C1 segment of cervical spinal cord (tissue), 14 donors: ENCODE data around the gene MAGI1.
"Not testable (repeated sequence)": the region's sequence is repeated elsewhere in the genome, so short reads cannot be mapped to it uniquely, and the experiment has no call there.

ENCODE experiments used
- DNase-seq, 14 donors: peaks; one replicate each; lab custom pipeline; 2025; lab: John Stamatoyannopoulos, UW

MAGI1 gene

DNA sequence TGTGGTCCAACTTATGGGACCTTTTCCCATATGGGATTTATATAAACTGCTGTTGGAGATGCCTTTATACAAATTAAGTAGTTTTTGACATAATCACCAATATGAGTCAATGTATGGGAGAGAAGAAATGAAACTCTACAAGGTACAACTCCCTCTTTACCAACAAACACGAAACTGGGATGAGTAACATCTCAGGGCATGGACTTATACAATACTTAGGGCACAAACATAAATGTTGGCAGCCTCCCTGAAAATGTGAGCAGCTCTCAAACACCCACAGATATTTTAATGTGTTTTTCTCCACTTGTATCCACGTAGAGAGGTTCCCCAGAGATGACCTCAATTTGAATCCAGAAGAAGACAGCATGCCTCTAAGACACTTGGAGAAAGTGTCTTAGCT, 161.6 kb downstream of the MAGI1 start:
- DNase-seq = no peak

- DNase-seq = no peak
These were observed 162.7 kb downstream of the MAGI1 start for GRCh38 chr3:65876028-65876420.

DNA sequence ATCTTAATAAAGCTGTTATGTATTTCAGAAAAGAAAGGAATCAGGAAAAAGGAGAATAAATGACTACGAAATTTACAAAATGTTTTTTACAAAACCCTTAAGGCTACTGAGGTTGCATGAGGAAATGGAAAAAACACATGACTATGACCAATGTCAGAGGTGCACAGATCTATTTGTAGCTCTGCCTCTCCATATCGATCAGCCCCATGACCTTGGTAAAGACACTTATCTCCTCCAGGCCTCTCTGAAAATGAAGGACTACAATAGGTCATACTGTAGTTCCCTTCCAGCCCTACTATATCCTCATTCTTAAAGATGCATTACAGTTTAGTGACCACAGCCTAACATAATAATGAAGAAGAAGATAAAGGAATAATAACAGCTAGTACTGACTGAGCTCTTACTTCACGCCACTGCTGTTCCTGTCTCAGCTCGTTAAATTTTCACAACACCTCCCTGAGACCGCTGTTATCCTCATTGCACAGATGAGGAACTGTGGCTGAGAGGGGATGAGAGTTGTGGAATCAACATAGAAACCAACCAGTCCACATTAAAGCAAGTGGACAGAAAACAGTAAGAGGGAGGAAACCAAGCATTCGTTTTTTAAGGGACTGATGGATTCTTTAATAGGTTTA, 163.2 kb downstream of the MAGI1 start:
- no peak for DNase-seq

DNA sequence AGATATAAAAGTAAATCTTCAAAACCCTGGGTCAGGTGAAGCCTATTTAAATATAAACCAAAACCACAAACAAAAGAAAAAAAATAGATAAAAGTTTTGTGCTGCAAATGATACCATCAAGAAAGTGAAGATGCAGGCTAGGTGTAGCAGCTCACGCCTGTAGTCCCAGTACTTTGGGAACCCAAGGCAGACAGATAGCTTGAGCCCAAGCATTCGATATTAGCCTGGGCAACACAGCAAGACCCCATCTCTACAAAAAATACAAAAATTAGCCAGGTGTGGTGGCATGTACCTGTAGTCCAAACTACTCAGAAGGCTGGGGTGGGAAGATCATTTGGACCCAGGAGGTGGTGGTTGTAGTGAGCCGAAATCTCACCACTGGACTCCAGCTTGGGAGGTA, 164.8 kb downstream of the MAGI1 start:
- no peak for DNase-seq

DNA sequence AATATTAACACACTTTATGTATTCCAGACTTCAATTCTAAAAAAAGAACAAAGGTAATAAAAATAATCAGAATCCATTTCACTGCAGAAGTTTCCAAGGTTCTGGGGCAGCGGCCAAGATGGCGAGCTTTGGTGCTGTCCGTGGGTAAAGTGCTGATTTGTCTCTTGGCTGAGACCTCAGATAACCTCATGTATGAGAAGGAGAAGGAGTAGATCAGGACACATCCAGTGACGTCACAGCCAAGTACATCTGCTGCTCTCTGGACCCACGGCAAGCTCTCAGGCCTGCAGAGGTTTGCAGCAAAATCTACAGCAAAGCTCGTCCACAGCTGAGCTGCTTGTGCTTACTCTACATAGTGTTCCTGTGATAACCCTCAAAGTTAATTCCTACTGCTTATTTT, 165.7 kb downstream of the MAGI1 start:
- DNase-seq = no peak

DNA sequence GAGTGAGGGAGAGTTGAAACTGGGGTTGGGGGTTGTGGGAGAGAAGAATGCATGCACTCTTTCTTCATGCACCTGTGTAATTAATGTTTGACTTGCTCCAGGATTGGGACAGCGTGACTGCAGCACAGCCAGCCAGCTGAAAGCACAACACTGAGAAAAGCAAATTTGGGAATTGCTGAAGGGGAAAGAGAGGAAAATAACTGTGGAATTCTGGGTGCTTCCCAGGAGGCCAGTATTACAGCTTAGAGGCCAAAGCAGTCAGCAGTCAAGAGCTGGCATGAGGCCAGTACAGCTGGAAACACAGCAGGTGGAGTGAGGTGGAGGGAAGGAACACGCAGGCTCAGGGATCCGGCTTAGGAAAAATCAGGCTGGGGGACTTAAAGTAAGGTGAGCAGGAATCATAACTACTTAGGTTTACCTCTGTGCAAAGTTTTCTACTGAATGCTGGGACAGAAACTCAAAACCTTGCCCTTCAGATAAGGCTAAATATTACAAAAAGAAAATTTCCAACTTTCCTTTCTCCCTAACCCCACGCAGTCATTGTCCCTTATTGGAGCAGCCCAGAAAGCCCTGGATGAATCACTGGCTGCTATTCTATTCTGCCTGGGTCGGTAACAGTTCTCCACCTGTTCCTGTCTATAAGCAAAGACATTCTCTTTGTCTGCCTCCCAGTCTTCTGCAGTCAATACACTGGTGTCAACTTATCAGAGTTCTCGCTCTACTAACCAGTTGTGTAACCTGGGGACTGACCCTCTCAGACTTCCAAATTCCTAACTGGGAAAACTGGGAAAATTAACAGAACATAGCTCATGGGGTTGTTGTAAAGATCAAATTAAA, 167.2 kb downstream of the MAGI1 start:
- DNase-seq = no peak

- no peak for DNase-seq
These were observed 168.9 kb downstream of the MAGI1 start for GRCh38 chr3:65869798-65870197.

DNA sequence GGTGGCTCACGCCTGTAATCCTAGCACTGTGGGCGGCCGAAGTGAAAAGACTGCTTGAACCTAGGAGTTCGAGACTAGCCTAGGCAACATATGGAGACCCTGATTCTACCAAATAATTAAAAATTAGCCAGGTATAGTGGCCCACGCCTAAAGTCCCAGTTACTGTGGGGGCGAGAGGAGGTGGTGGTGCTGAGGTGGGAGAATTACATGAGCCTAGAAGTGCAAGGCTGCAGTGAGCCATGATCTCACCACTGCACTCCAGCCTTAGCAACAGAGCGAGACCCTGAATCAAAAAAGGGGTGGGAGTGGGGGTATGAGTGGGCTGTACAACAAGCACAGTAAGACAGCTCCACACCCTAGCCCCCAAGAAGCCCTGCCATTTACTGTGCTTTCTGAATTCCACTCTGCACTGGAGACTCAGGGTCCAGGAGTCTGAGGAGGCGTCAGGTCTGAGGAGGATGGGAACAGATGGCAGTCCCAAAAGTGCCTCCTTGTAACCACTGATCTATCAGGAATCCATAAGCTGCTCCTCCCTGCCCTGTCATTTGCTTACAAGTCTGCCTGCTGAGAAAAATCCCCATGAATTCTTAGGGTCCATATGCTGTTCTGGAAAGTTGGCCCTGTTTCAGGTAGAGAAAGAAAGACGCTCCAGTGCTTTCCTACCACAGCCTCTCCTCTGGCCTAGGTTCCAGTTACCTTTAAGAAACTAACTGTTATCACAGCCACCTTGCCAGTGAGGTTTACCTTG, 171.1 kb downstream of the MAGI1 start:
- peak in 1 of 14 donors; percentile 75 for DNase-seq

GRCh38 chr3:65864357-65864904, 174.3 kb downstream of the MAGI1 start:
- no peak for DNase-seq

DNA sequence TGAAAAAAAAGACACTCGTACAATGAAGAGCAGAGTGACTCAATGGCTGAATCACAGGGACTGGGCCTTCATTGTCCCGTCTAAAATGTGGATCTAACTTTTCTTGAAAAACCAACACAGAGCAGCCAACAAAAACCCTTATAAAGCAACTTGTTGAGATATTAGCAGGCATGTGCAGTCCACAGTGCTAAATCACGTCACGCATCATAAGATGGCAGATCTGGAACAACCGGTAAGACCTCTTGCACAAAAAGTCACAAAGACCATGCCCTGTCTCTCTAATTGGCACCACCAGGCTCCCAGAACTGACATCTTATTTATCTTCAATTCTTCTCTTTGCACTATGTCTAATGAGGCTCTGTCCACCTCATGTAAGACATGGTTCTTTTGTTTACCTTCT, 177.0 kb downstream of the MAGI1 start:
- DNase-seq = no peak

GRCh38 chr3:65859612-65860011, 179.1 kb downstream of the MAGI1 start:
- not testable (repeated sequence) for DNase-seq

DNA sequence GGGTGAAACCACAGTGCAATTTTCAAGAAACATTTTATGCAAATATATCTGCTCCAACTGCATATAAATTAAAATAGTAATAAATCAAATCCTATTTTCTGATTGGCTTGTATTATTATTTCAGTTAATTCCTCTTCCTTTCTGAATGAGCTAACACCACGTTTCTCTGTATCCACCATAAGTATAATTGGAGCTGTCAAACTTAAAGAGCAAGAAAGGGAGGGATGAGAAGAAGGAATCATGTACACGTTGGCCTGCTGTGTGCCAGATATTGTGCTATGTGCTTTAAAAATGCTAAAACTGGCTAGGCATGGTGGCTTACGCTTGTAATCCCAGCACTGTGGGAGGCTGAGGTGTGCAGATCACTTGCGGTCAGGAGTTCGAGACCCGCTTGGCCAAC, 180.0 kb downstream of the MAGI1 start:
- no peak for DNase-seq

DNA sequence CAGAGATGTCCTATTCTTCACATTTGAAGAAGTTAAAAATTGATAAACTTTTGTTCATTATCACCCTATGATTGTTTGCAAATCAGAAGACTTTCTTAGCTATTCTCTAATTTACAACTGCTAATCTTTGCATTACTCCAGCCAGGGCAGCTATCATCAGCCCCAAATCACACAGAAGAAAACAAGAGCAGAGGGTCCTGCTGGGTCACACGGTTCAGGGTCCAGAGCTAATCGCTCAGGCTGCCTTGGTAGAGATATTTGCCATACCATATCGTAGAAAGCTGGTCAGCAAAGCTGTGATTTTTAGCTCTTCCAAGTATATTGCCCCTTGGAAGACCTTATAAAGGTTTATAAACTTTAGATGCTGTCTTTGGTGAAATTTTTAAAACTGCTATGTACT, 181.4 kb downstream of the MAGI1 start:
- no peak for DNase-seq

- no peak for DNase-seq
These were observed 181.8 kb downstream of the MAGI1 start for GRCh38 chr3:65856907-65857306.

DNA sequence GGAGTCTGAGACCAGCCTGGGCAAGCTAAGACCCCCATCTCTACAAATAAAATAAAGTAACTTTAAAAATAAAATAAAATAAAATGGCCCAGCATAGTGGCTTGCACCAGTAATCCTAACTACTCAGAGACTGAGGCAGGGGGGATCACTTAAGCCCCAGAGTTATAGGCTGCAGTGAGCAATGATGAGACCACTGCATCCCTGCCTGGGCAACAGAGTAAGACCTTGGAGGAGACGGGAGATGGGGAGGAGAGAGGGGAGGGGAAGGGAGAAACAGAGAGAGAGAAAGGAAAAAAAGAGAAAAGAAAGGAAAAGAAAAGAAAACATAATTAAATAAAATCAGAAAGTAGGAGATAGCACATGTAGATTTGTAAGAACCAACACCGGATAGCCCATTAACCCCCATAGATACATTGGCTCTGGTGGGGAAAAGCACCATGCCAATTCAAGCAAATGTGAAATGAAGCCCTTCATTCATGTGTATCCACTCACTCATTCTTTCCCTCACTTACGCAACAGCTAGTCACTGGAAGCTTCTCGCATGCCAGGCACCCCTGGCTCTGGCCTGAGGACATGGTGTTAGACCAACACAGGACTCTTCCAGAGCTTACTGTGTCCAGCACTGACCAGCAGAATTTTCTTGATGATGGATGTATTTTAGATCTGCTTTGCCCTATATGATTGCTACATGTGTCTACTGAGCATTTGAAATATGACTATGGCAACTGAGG, 183.2 kb downstream of the MAGI1 start:
- no peak for DNase-seq

DNA sequence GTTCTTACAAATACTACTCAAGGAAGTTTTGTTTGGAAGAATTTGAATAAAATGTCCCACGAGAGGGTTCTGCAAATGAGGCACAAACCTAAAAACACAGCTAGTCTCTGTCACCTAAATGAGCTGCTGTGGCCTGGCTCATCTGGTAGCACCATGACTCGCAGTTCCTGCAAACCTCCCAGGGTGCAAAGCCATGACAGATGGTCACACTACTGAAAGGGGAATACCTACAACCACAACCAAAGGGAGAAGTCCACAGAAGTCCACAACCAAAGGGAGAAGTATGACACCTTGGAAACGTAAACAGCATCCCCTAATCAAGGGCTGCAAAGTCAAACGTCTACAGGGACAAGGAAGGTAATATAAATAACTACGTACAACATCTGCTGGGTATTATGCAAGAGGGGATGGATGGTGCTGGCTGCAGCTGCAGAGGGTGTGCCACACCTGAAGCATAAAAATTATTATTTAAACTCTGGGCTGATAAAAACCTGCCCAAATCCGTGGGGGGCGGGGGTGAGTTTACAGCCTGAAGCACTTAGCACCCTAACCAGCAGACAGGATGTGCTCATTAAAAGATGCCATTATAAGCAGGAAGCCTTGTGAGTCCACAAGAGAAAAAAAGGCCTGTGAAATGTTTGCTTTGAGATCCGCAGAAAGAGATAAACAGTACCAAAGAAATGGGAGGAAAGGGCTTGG, 184.0 kb downstream of the MAGI1 start:
- DNase-seq = peak in 1 of 14 donors; percentile 36

DNA sequence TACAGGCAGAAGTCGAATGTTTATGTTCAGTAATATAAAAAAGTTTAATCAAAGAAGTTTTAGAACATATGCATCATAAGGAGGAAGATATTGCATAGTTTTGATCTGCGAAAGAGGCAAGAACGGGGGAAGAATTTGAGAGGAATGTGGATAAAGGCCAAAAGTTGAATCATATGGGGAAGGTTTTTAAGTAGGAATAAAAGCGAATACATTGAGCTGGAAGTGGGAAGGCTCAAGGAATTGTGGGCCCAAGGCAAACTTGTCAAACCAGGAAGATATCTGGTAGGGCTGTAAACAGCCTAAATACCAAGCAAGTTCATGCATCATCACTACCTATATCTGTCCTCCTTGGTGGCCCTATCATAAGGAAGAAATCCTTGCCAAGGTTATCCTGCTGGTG, 186.9 kb downstream of the MAGI1 start:
- no peak for DNase-seq

DNA sequence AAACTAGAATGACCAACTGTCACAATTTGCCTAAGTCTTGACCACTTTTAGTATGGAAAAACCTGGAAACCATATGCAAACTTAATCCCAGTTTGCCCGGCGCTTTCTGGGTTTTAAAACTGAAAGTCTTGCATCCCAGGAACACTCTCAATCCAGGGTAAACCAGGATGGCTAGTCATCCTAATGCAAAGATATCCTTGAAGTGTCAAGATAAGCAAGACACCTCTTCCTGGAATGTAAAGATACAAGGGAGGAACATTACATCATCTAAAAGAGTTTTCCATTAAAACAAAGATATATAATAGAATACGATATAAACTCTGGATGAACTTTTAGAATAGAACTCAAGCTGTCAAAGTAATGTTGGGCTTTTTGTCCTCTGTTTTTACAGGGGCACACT, 188.5 kb downstream of the MAGI1 start:
- no peak for DNase-seq

GRCh38 chr3:65848024-65848423, 190.7 kb downstream of the MAGI1 start:
- no peak for DNase-seq

GRCh38 chr3:65846936-65847335, 191.8 kb downstream of the MAGI1 start:
- no peak for DNase-seq

DNA sequence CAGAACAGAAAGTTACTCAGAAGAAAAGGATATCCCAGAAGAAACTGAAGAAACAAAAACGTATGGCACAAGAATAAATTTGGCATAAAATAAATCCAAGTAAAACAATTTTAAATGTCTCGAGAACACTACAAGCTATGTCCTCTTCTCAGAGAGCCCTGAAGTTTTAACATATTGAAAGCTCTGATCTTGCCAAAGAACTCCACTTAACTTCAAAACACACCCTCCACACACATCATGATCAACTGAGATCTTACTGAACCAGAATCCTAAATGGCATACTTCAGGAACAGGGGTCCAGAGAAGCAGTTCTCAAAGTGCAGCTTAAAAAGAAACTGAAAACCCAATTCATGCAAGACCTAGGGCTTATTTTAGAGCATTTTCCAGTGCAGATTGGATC, 194.3 kb downstream of the MAGI1 start:
- DNase-seq = no peak
